Endothelial cell of umbilical vein (primary cell): ENCODE data around the gene PI4K2B. TPM values are rescaled to one million over a fixed set of nuclear protein-coding genes. Genes with fewer than 3 reads are reported as not detected.

Experiments
- BruUV-seq: library from RNA; stranded (reverse); fragments of 400-500 nt; replicated peaks from 2 replicates; lab custom pipeline; 2021; lab: Mats Ljungman, UMichigan
- CTCF ChIA-PET: fragments of 300-600, 350-600 bp; sonication (Branson Sonifier 250); formaldehyde crosslinking; loops from one replicate; lab custom pipeline; 2021; ENCODE audit warnings: antibody characterized with exemption, inconsistent platforms; lab: Charles Lee
- POLR2A ChIA-PET: fragments of 300-600, 350-600 bp; sonication (Branson Sonifier 250); formaldehyde crosslinking; loops from one replicate; lab custom pipeline; 2021; ENCODE audit warnings: antibody characterized with exemption, inconsistent platforms; lab: Charles Lee
- DNase-seq: peaks from one replicate; pipeline ENCODE4 v3.0.0-alpha.2; 2011; ENCODE audit warnings: low read depth, low spot score
- FAIRE-seq: peaks from 2 replicates; lab custom pipeline; 2011; peaks lifted over from hg19 to GRCh38; lab: Jason Lieb, UNC
- H2AFZ ChIP-seq: 2 replicates; pipeline ENCODE4 v1.6.0; 2012; ENCODE audit warnings: low read depth, low read length, control low read depth, inconsistent platforms
- H3K27ac ChIP-seq: 2 replicates; pipeline ENCODE4 v1.5.1; 2011; ENCODE audit warnings: low read depth, mild to moderate bottlenecking, control low read depth, low read length, moderate library complexity; ENCODE audit not compliant: insufficient read depth
- H3K27me3 ChIP-seq, 2 experiments: 2 replicates each; pipeline versions ENCODE4 v1.6.0 to v1.6.1; 2011; ENCODE audit warnings: low read length in 2 of 2, mixed read lengths in 1 of 2; ENCODE audit not compliant: control insufficient read depth in 2 of 2, insufficient read depth in 2 of 2
- H3K36me3 ChIP-seq, 2 experiments: 2 replicates in 1 of 2; 3 replicates in 1 of 2; pipeline ENCODE4 v1.5.1; 2011; ENCODE audit warnings: low read length in 2 of 2, mild to moderate bottlenecking in 1 of 2, moderate library complexity in 1 of 2; ENCODE audit not compliant: control insufficient read depth in 2 of 2, insufficient read depth in 2 of 2; ENCODE audit errors: extremely low read depth in 1 of 2
- H3K4me1 ChIP-seq: 3 replicates; pipeline ENCODE4 v1.5.1; 2011; ENCODE audit warnings: mild to moderate bottlenecking, low read length; ENCODE audit not compliant: control insufficient read depth, insufficient read depth; ENCODE audit errors: extremely low read depth
- H3K4me2 ChIP-seq: 2 replicates; pipeline ENCODE4 v1.6.1; 2011; ENCODE audit warnings: low read length, control low read depth, mixed read lengths; ENCODE audit not compliant: insufficient read depth
- H3K4me3 ChIP-seq, 3 experiments: fragments of 200-600 bp in 1 of 3; sonication (generic), shearing (Covaris generic) in 1 of 3; replicated peaks in 1 of 3; 2 replicates each; pipeline ENCODE4 v1.5.1; 2011 to 2016; ENCODE audit warnings: control low read depth in 3 of 3, low read length in 3 of 3, mild to moderate bottlenecking in 2 of 3, inconsistent platforms in 1 of 3, low read depth in 1 of 3, moderate library complexity in 1 of 3; ENCODE audit not compliant: insufficient read depth in 1 of 3
- H3K79me2 ChIP-seq: 2 replicates; pipeline ENCODE4 v1.6.0; 2012; ENCODE audit warnings: low read length, inconsistent platforms; ENCODE audit not compliant: control insufficient read depth, insufficient read depth
- H3K9ac ChIP-seq: replicated peaks from 2 replicates; pipeline ENCODE3; 2011; ENCODE audit warnings: low read length, control low read depth; ENCODE audit not compliant: insufficient read depth; ENCODE audit errors: extremely low read depth
- H3K9me1 ChIP-seq: replicated peaks from 3 replicates; pipeline ENCODE4 v1.6.0; 2011; ENCODE audit warnings: mild to moderate bottlenecking, low read length; ENCODE audit not compliant: control insufficient read depth, insufficient read depth; ENCODE audit errors: extremely low read depth
- H3K9me3 ChIP-seq: replicated peaks from 2 replicates; pipeline ENCODE4 v1.5.1; 2012; ENCODE audit warnings: low read length, inconsistent platforms; ENCODE audit not compliant: control insufficient read depth, insufficient read depth
- H4K20me1 ChIP-seq: replicated peaks from 2 replicates; pipeline ENCODE3; 2011; ENCODE audit warnings: mild to moderate bottlenecking, low read length; ENCODE audit not compliant: control insufficient read depth, insufficient read depth; ENCODE audit errors: extremely low read depth
- EZH2 ChIP-seq: IDR thresholded peaks from 2 replicates; pipeline ENCODE4 v1.6.1; 2012; ENCODE audit warnings: borderline replicate concordance, low read depth, mild to moderate bottlenecking, moderate library complexity, low read length, inconsistent platforms; ENCODE audit not compliant: severe bottlenecking
- FOS ChIP-seq: IDR thresholded peaks from 2 replicates; pipeline ENCODE4 v1.6.1; 2011; ENCODE audit warnings: mild to moderate bottlenecking, low read length, moderate library complexity, borderline replicate concordance; ENCODE audit not compliant: insufficient read depth
- GATA2 ChIP-seq: IDR thresholded peaks from 2 replicates; pipeline ENCODE4 v1.7.0; 2011; ENCODE audit warnings: low read depth, mild to moderate bottlenecking, moderate library complexity, mixed read lengths, low read length; ENCODE audit not compliant: insufficient read length, insufficient read depth
- JUN ChIP-seq: IDR thresholded peaks from 2 replicates; pipeline ENCODE4 v1.6.1; 2011; ENCODE audit warnings: borderline replicate concordance, low read depth; ENCODE audit not compliant: insufficient read length, insufficient read depth
- MYC ChIP-seq: IDR thresholded peaks from one replicate; pipeline ENCODE4 v1.6.1; 2011; ENCODE audit warnings: mild to moderate bottlenecking, low read depth, low read length
- POLR2A ChIP-seq: IDR thresholded peaks from 2 replicates; pipeline ENCODE4 v1.6.1; 2012; ENCODE audit warnings: low read depth, mild to moderate bottlenecking, control low read depth, low read length
- POLR2AphosphoS5 ChIP-seq: IDR thresholded peaks from 2 replicates; pipeline ENCODE4 v1.6.1; 2012; ENCODE audit warnings: low read depth, mild to moderate bottlenecking, control low read depth, low read length, moderate library complexity; ENCODE audit not compliant: insufficient read depth
- dilution Hi-C: fragments of 300-500 bp; cut with MboI; formaldehyde crosslinking; loops from one replicate; pipeline ENCODE4 v1.15.0; 2019; ENCODE audit warnings: low sequenced_read_pairs; ENCODE audit not compliant: extremely low pct_ligation_motif_present
- intact Hi-C: fragments of 100-400 bp; cut with micrococcal nuclease; formaldehyde crosslinking; loops from one replicate; pipeline ENCODE4 v1.10.0; 2022
- polyA plus RNA-seq, 4 experiments: library from polyadenylated mRNA; depleted of rRNA in 3 of 4; stranded (reverse) in 3 of 4; unstranded in 1 of 4; fragments of >200 nt; gene quantifications; 2 replicates each; pipeline versions ENCODE4 v1.2.1 to v1.2.3, GENCODE V29; 2011 to 2012; ENCODE audit warnings: missing spikeins in 1 of 4
- total RNA-seq: library from RNA; stranded (reverse); gene quantifications from 2 replicates; pipeline ENCODE4 v1.2.3, GENCODE V29; 2021
- TF ChIP-seq, protein P1 (sequence below), 2 donors: IDR thresholded peaks; 1 replicate in 1 of 2; 2 replicates in 1 of 2; pipeline ENCODE4 v1.5.1; 2011; ENCODE audit warnings: low read length in 2 of 2, mild to moderate bottlenecking in 2 of 2, moderate library complexity in 2 of 2, control low read depth in 1 of 2, inconsistent platforms in 1 of 2, low read depth in 1 of 2; ENCODE audit not compliant: insufficient read depth in 1 of 2; ENCODE audit errors: extremely low read depth in 1 of 2
- TF ChIP-seq, protein P2 (sequence below): IDR thresholded peaks from 2 replicates; pipeline ENCODE4 v1.6.1; 2011; ENCODE audit not compliant: insufficient read depth, insufficient read length

Gene PI4K2B
- total and polyA plus RNA-seq, 2 donors (not counting 3 experiments of a cell fraction or from before 2014, with no cell fraction given), result 3.5 to 19.3 TPM

DNA sequence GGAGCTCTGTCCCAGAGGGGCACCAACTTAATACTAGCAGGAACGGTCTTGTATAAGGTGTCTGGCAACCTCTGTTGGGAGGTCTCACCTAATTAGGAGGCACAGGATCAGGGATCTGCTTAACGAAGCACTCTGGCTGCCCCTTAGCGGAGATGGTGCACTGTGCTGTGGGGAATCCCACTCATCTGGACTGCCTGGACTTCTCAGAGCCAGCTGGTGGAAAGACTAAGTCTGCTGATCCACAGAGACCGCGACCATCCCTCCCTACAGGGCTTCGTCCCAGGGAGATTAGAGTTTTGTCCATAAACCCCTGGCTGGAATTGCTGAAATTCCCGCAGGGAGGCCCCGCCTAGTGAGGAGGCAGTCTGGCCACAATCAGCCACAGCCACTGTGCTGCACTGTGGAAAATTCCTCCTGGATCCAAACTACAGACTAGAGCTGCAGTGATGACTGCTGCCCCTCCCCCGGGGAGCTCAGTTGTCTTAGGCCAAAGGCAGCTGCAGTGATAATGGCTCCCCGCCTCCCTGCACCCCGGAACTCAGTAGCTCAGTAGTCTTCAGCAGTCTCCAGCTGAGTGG is 56.7 kb downstream of the PI4K2B start:
- Histone ChIP-seq H3K36me3 (no peaks in the 10 kb centered on the region), H3K9me1 (no peaks in the 10 kb centered on the region), H3K27ac (no peak overlapping the region), H3K79me2 (no peaks in the 10 kb centered on the region), H3K27me3 (no peaks in the 10 kb centered on the region), H2AFZ (no peak overlapping the region), H3K4me2 (no peak overlapping the region), H4K20me1 (no peaks in the 10 kb centered on the region), H3K4me3 (no peak overlapping the region), H3K9ac (no peak overlapping the region), H3K4me1 (no peaks in the 10 kb centered on the region), H3K9me3 (no peaks in the 10 kb centered on the region)
- no TSS peak for BruUV-seq
- dilution Hi-C loops (no loop called here), intact Hi-C loops (no loop called here)
- no peak for FAIRE-seq
- POLR2A ChIA-PET, result no interaction called here
- CTCF ChIA-PET, result interaction anchor here (1.5 to 1.7 kb wide), 2 partner anchors 8 to 55 kb away, joined by 3 read pairs; no protein-coding TSS in a partner anchor
- DNase-seq, result no peak
- no peak for TF ChIP-seq JUN
- TF ChIP-seq, protein P1, sequence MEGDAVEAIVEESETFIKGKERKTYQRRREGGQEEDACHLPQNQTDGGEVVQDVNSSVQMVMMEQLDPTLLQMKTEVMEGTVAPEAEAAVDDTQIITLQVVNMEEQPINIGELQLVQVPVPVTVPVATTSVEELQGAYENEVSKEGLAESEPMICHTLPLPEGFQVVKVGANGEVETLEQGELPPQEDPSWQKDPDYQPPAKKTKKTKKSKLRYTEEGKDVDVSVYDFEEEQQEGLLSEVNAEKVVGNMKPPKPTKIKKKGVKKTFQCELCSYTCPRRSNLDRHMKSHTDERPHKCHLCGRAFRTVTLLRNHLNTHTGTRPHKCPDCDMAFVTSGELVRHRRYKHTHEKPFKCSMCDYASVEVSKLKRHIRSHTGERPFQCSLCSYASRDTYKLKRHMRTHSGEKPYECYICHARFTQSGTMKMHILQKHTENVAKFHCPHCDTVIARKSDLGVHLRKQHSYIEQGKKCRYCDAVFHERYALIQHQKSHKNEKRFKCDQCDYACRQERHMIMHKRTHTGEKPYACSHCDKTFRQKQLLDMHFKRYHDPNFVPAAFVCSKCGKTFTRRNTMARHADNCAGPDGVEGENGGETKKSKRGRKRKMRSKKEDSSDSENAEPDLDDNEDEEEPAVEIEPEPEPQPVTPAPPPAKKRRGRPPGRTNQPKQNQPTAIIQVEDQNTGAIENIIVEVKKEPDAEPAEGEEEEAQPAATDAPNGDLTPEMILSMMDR (IDR thresholded peaks at IDR 0.05; ENCODE audit: extremely low read depth in 1 of 2, insufficient read depth in 1 of 2, low read depth in 1 of 2, low read length in 2 of 2), result no peak
- no peak for TF ChIP-seq MYC

DNA sequence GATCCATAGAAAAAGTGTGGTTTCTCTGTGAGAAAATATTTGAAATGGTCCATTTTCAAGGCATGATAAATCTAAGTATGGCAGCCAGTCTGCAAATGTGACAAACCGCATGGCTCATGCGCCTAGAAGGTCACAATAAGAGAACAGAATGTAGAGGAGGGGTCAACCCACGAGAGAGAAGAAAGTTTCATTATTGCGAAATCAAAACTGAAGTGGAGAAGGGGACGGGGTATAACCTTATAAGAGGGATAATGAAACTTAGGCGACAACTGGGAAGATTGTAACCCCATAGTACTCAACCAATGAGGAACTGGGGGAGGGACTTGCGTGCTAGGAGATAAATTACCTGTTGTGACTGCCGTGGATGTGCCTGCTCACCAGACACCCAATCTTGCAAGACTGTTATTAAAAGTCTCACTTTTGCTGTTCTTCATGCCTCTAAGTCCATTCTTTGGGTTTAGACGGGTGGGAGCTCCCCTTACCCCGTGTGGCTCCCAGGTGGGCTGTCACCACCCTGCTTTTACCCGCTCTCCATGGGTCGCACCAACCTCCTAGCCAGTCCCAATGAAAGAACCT is 57.4 kb downstream of the PI4K2B start:
- Histone ChIP-seq H3K4me3 (no peak overlapping the region), H3K9ac (no peak overlapping the region), H3K9me3 (no peaks in the 10 kb centered on the region), H4K20me1 (no peaks in the 10 kb centered on the region), H3K27me3 (no peaks in the 10 kb centered on the region), H3K79me2 (no peaks in the 10 kb centered on the region), H3K4me1 (no peaks in the 10 kb centered on the region), H2AFZ (no peak overlapping the region), H3K36me3 (no peaks in the 10 kb centered on the region), H3K27ac (no peak overlapping the region), H3K4me2 (no peak overlapping the region), H3K9me1 (no peaks in the 10 kb centered on the region)
- BruUV-seq, result no TSS peak
- no peak for DNase-seq
- intact Hi-C loops, result no loop called here
- FAIRE-seq, result no peak
- TF ChIP-seq, protein P1 (IDR thresholded peaks at IDR 0.05; ENCODE audit: extremely low read depth in 1 of 2, insufficient read depth in 1 of 2, low read depth in 1 of 2, low read length in 2 of 2), result no peak
- TF ChIP-seq GATA2, result no peak
- TF ChIP-seq EZH2, result no peak
- TF ChIP-seq, protein P2, sequence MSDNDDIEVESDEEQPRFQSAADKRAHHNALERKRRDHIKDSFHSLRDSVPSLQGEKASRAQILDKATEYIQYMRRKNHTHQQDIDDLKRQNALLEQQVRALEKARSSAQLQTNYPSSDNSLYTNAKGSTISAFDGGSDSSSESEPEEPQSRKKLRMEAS, result no peak
- TF ChIP-seq JUN, result no peak
- TF ChIP-seq MYC, result no peak
- no peak for TF ChIP-seq POLR2A
- no peak for TF ChIP-seq FOS
- no peak for TF ChIP-seq POLR2AphosphoS5
- dilution Hi-C loops, result no loop called here
- CTCF ChIA-PET, result interaction anchor here (1.4 to 1.5 kb wide), 2 partner anchors 21 to 56 kb away, joined by 3 to 8 read pairs; partner anchors contain the start of gene ZCCHC4
- POLR2A ChIA-PET, result no interaction called here
